NB4 (cell line): Measurements from ENCODE around the gene ANP32A.
"Not testable (repeated sequence)": the region's sequence is repeated elsewhere in the genome, so short reads cannot be mapped to it uniquely, and the experiment has no call there.

Experiments used
- MAX ChIP-seq: IDR thresholded peaks from 2 replicates; pipeline ENCODE4 v1.6.1; 2011; ENCODE audit warnings: low read depth, low read length
- MYC ChIP-seq: IDR thresholded peaks from 2 replicates; pipeline ENCODE4 v1.6.1; 2011; ENCODE audit warnings: low read depth, low read length
- TF ChIP-seq, protein P1 (sequence below): IDR thresholded peaks from one replicate; pipeline ENCODE4 v1.5.1; 2012; ENCODE audit warnings: low read depth, low read length

DNA sequence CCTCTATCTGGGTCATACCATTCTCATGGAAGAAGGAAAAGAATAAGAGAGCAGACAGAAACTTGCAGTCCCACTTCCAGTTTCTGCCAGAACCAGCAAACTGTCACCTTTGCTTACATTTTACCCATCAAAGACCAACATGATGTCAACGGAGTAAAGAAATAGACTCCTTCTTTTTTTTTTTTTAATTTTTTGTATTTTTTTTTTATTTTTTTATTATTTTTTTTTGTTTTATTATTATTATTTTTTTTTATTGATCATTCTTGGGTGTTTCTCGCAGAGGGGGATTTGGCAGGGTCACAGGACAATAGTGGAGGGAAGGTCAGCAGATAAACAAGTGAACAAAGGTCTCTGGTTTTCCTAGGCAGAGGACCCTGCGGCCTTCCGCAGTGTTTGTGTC is 38.0 kb upstream of the ANP32A start:
- TF ChIP-seq, protein P1, sequence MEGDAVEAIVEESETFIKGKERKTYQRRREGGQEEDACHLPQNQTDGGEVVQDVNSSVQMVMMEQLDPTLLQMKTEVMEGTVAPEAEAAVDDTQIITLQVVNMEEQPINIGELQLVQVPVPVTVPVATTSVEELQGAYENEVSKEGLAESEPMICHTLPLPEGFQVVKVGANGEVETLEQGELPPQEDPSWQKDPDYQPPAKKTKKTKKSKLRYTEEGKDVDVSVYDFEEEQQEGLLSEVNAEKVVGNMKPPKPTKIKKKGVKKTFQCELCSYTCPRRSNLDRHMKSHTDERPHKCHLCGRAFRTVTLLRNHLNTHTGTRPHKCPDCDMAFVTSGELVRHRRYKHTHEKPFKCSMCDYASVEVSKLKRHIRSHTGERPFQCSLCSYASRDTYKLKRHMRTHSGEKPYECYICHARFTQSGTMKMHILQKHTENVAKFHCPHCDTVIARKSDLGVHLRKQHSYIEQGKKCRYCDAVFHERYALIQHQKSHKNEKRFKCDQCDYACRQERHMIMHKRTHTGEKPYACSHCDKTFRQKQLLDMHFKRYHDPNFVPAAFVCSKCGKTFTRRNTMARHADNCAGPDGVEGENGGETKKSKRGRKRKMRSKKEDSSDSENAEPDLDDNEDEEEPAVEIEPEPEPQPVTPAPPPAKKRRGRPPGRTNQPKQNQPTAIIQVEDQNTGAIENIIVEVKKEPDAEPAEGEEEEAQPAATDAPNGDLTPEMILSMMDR, result not testable (repeated sequence)
- not testable (repeated sequence) for TF ChIP-seq MAX, MYC
